GM23338 (cell line): ENCODE data around the gene AHNAK. TPM values are rescaled to one million over a fixed set of nuclear protein-coding genes. Genes with fewer than 3 reads are reported as not detected.

Experiments used
- EZH2 ChIP-seq: fragments of 200-600 bp; sonication (generic); IDR thresholded peaks from one replicate; pipeline ENCODE4 v1.8.0; 2017; ENCODE audit warnings: antibody characterized with exemption, mild to moderate bottlenecking, low read depth; ENCODE audit not compliant: unreplicated experiment
- NANOG ChIP-seq: IDR thresholded peaks from 2 replicates; pipeline ENCODE4 v1.6.1; 2016; ENCODE audit warnings: antibody characterized with exemption, borderline replicate concordance
- POLR2AphosphoS5 ChIP-seq: IDR thresholded peaks from 2 replicates; pipeline ENCODE4 v1.6.1; 2016; ENCODE audit warnings: antibody characterized with exemption, low read depth
- microRNA-seq: library from miRNA; unstranded; fragments of <30 nt; microRNA quantifications from one replicate; pipeline ENCODE4, GENCODE V29; 2017
- polyA plus RNA-seq: library from polyadenylated mRNA; unstranded; fragments of >200 nt; fragmentation: Nextera tagmentation; extraction: Ambion mirVana; gene quantifications from 2 replicates; pipeline ENCODE4 v1.2.1, GENCODE V29; 2016
- small RNA-seq: library from RNA; depleted of rRNA; stranded (forward); fragments of <200 nt; gene quantifications from one replicate; pipeline ENCODE3, GENCODE V24; 2014; ENCODE audit warnings: low replicate concordance
- total RNA-seq: library from RNA; depleted of rRNA; stranded (reverse); fragments of >200 nt; shearing (Covaris generic); gene quantifications from 2 replicates; pipeline ENCODE4 v1.2.3, GENCODE V29; 2014; rRNA removed

The AHNAK gene
- total and polyA plus RNA-seq, 2 experiments from 2014 or later = 0.91 to 2.1 TPM

GRCh38 chr11:62383822-62384221 is 162.8 kb downstream of the AHNAK start (continued):
- no peak for TF ChIP-seq EZH2
- no peak for TF ChIP-seq POLR2AphosphoS5
- TF ChIP-seq NANOG = no peak

Small RNA genes lying within 50 kb of the gene (microRNA-seq; reads per million reads assigned to microRNA genes)
- gene MIR6747 = 0.89 reads per million

Small RNA genes lying within 50 kb of the gene (small RNA-seq; reads per million reads assigned to genes)
- gene EEF1G (not detected), gene MIR6747 (0.07 reads per million)

Other genes with a start within 250 kb of the AHNAK start
- not detected in 2 replicates for gene SCGB1D4, start 247.7 kb downstream of the AHNAK start, total RNA-seq
- not detected in 2 replicates for gene SCGB1D4, start 247.7 kb downstream of the AHNAK start, polyA plus RNA-seq
- 32.9 and 38.4 TPM in 2 replicates for gene ASRGL1, start 209.4 kb downstream of the AHNAK start, total RNA-seq
- gene ASRGL1, start 209.4 kb downstream of the AHNAK start, polyA plus RNA-seq = 48.5 and 50.3 TPM in 2 replicates
- not detected in 2 replicates for gene SCGB1A1, start 127.8 kb downstream of the AHNAK start, total RNA-seq
- gene SCGB1A1, start 127.8 kb downstream of the AHNAK start, polyA plus RNA-seq = not detected in 2 replicates
- gene EEF1G, start 27.1 kb upstream of the AHNAK start, total RNA-seq = 1,200 and 1,316 TPM in 2 replicates
- 696 and 736 TPM in 2 replicates for gene EEF1G, start 27.1 kb upstream of the AHNAK start, polyA plus RNA-seq
- 15.2 and 22.2 TPM in 2 replicates for gene TUT1, start 44.7 kb upstream of the AHNAK start, total RNA-seq
- gene TUT1, start 44.7 kb upstream of the AHNAK start, polyA plus RNA-seq = 12.8 and 14.0 TPM in 2 replicates
- gene MTA2, start 55.1 kb upstream of the AHNAK start, total RNA-seq = 93.6 and 102 TPM in 2 replicates
- gene MTA2, start 55.1 kb upstream of the AHNAK start, polyA plus RNA-seq = 22.1 and 22.9 TPM in 2 replicates
- gene EML3, start 66.0 kb upstream of the AHNAK start, total RNA-seq = 17.1 and 19.3 TPM in 2 replicates
- 15.4 and 15.5 TPM in 2 replicates for gene EML3, start 66.0 kb upstream of the AHNAK start, polyA plus RNA-seq
- 0.24 TPM in 1 of 2 replicates, not detected in the other for gene ROM1, start 66.5 kb upstream of the AHNAK start, total RNA-seq
- 0.65 and 0.89 TPM in 2 replicates for gene ROM1, start 66.5 kb upstream of the AHNAK start, polyA plus RNA-seq
- 18.4 and 21.1 TPM in 2 replicates for gene B3GAT3, start 75.2 kb upstream of the AHNAK start, total RNA-seq
- gene B3GAT3, start 75.2 kb upstream of the AHNAK start, polyA plus RNA-seq = 16.4 and 16.6 TPM in 2 replicates
- gene GANAB, start 99.8 kb upstream of the AHNAK start, total RNA-seq = 267 and 272 TPM in 2 replicates
- gene GANAB, start 99.8 kb upstream of the AHNAK start, polyA plus RNA-seq = 76.8 and 82.3 TPM in 2 replicates
- gene INTS5, start 106.5 kb upstream of the AHNAK start, total RNA-seq = 33.4 and 37.2 TPM in 2 replicates
- 5.7 TPM in 2 replicates for gene INTS5, start 106.5 kb upstream of the AHNAK start, polyA plus RNA-seq
- gene C11orf98, start 118.4 kb upstream of the AHNAK start, total RNA-seq = 110 and 132 TPM in 2 replicates
- 479 and 507 TPM in 2 replicates for gene C11orf98, start 118.4 kb upstream of the AHNAK start, polyA plus RNA-seq
- gene CSKMT, start 118.5 kb upstream of the AHNAK start, total RNA-seq = 8.0 and 26.4 TPM in 2 replicates
- 25.6 and 30.0 TPM in 2 replicates for gene CSKMT, start 118.5 kb upstream of the AHNAK start, polyA plus RNA-seq
- 13.0 and 15.9 TPM in 2 replicates for gene UQCC3, start 124.9 kb upstream of the AHNAK start, total RNA-seq
- gene UQCC3, start 124.9 kb upstream of the AHNAK start, polyA plus RNA-seq = 53.9 and 54.7 TPM in 2 replicates
- 2.8 TPM in 2 replicates for gene LBHD1, start 125.5 kb upstream of the AHNAK start, total RNA-seq
- 1.5 and 2.9 TPM in 2 replicates for gene LBHD1, start 125.5 kb upstream of the AHNAK start, polyA plus RNA-seq
- 62.0 and 132 TPM in 2 replicates for gene UBXN1, start 132.3 kb upstream of the AHNAK start, total RNA-seq
- 126 and 132 TPM in 2 replicates for gene UBXN1, start 132.3 kb upstream of the AHNAK start, polyA plus RNA-seq
- 0.12 and 0.21 TPM in 2 replicates for gene LRRN4CL, start 142.7 kb upstream of the AHNAK start, total RNA-seq
- gene LRRN4CL, start 142.7 kb upstream of the AHNAK start, polyA plus RNA-seq = 0.08 and 0.10 TPM in 2 replicates
- 49.0 and 60.2 TPM in 2 replicates for gene BSCL2, start 160.6 kb upstream of the AHNAK start, total RNA-seq
- 81.7 and 91.5 TPM in 2 replicates for gene BSCL2, start 160.6 kb upstream of the AHNAK start, polyA plus RNA-seq
- gene GNG3, start 160.9 kb upstream of the AHNAK start, total RNA-seq = 0.82 and 2.1 TPM in 2 replicates
- 5.7 and 7.2 TPM in 2 replicates for gene GNG3, start 160.9 kb upstream of the AHNAK start, polyA plus RNA-seq
- gene HNRNPUL2, start 180.7 kb upstream of the AHNAK start, total RNA-seq = 18.3 and 21.7 TPM in 2 replicates
- gene HNRNPUL2, start 180.7 kb upstream of the AHNAK start, polyA plus RNA-seq = 9.4 and 10.9 TPM in 2 replicates
- 27.5 and 51.4 TPM in 2 replicates for gene TTC9C, start 181.7 kb upstream of the AHNAK start, total RNA-seq
- 42.0 and 42.6 TPM in 2 replicates for gene TTC9C, start 181.7 kb upstream of the AHNAK start, polyA plus RNA-seq
- gene ZBTB3, start 207.4 kb upstream of the AHNAK start, total RNA-seq = 82.6 and 91.7 TPM in 2 replicates
- gene ZBTB3, start 207.4 kb upstream of the AHNAK start, polyA plus RNA-seq = 47.8 and 52.2 TPM in 2 replicates
- 101 and 117 TPM in 2 replicates for gene POLR2G, start 214.8 kb upstream of the AHNAK start, total RNA-seq
- 193 and 196 TPM in 2 replicates for gene POLR2G, start 214.8 kb upstream of the AHNAK start, polyA plus RNA-seq
- 30.6 and 50.6 TPM in 2 replicates for gene TAF6L, start 224.6 kb upstream of the AHNAK start, total RNA-seq
- 21.8 and 23.0 TPM in 2 replicates for gene TAF6L, start 224.6 kb upstream of the AHNAK start, polyA plus RNA-seq
- gene TMEM179B, start 240.6 kb upstream of the AHNAK start, total RNA-seq = 15.3 and 17.5 TPM in 2 replicates
- 10.6 and 16.9 TPM in 2 replicates for gene TMEM179B, start 240.6 kb upstream of the AHNAK start, polyA plus RNA-seq
- 35.6 and 46.1 TPM in 2 replicates for gene TMEM223, start 245.2 kb upstream of the AHNAK start, total RNA-seq
- 59.6 and 69.1 TPM in 2 replicates for gene TMEM223, start 245.2 kb upstream of the AHNAK start, polyA plus RNA-seq